NCI-H146 (cell line): ENCODE measurements around the gene MGST3.
"Not testable (repeated sequence)": the region's sequence is repeated elsewhere in the genome, so short reads cannot be mapped to it uniquely, and the experiment has no call there.

ENCODE experiments used
- DNase-seq: peaks from one replicate; lab custom pipeline; 2025; lab: John Stamatoyannopoulos, UW

The MGST3 gene

GRCh38 chr1:165697881-165698760, 67.1 kb downstream of the MGST3 start, which contains the start of gene ALDH9A1:
Gene ALDH9A1 (minus strand): TSS chr1:165698562. CDS start chr1:165698558, 4 bp downstream.
- DNase-seq = peak; percentile 94

- DNase-seq = no peak
Measured at GRCh38 chr1:165698761-165699052, 67.7 kb downstream of the MGST3 start.

GRCh38 chr1:165699577-165699976, 68.5 kb downstream of the MGST3 start:
- no peak for DNase-seq

DNA sequence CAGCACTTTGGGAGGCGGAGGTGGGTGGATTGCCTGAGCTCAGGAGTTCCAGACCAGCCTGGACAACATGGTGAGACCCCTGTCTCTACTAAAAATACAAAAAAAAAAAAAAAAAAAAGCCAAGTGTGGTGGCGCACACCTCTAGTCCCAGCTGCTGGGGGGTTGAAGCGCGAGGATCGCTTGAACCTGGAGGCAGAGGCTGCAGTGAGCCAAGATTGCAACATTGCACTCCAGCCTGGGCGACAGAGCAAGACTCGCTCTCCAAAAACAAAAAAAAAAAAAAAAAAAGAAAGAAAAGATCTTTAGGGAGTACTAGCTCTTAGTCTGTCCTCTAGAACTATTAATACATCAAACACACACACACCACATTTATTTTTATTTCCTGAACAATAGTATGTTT, 70.9 kb downstream of the MGST3 start:
- DNase-seq = not testable (repeated sequence)

DNA sequence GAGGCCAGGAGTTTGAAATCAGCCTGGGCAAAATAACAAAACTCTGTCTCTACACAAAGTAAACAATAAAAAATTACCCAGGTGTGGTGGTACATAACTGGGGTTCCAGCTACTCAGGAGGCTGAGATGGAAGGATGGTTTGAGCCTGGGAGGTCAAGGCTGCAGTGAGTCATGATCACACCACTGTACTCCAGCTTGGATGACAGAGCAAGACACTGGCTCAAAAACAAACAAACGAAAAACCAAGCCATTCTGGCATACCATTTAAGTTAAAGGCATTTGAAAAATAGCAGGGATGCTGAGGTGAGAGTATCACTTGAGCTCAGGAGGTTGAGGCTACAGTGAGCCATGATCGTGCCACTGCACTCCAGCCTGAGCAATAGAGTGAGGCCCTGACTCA, 72.6 kb downstream of the MGST3 start:
- no peak for DNase-seq
